NCI-H1092 treated with DMSO at 0.1 percent for 48 hours (cell line): Measurements from ENCODE around the gene CYP27C1.
"Not testable (repeated sequence)": the region's sequence is repeated elsewhere in the genome, so short reads cannot be mapped to it uniquely, and the experiment has no call there.

Experiments
- DNase-seq: peaks from one replicate; lab custom pipeline; 2025; lab: John Stamatoyannopoulos, UW

The CYP27C1 gene

GRCh38 chr2:127224135-127224534, 4.0 kb upstream of the CYP27C1 start:
- not testable (repeated sequence) for DNase-seq

- no peak for DNase-seq
These were observed 849 bp upstream of the CYP27C1 start for GRCh38 chr2:127220768-127221527.

GRCh38 chr2:127219171-127220070, 678 bp downstream of the CYP27C1 start:
- no peak for DNase-seq

GRCh38 chr2:127218812-127219170, 1.3 kb downstream of the CYP27C1 start:
- no peak for DNase-seq

GRCh38 chr2:127217470-127218325, 2.4 kb downstream of the CYP27C1 start:
- no peak for DNase-seq

GRCh38 chr2:127216593-127216992, 3.5 kb downstream of the CYP27C1 start:
- no peak for DNase-seq

- DNase-seq = no peak
These were observed 4.0 kb downstream of the CYP27C1 start for GRCh38 chr2:127216095-127216494.

GRCh38 chr2:127214201-127214600, 5.9 kb downstream of the CYP27C1 start:
- DNase-seq = not testable (repeated sequence)

- DNase-seq = peak; percentile 57
These were observed 11.8 kb downstream of the CYP27C1 start for GRCh38 chr2:127208313-127208712.

GRCh38 chr2:127205218-127206125, 14.6 kb downstream of the CYP27C1 start:
- no peak for DNase-seq

- no peak for DNase-seq
These were observed 18.6 kb downstream of the CYP27C1 start for GRCh38 chr2:127201452-127201851.

- no peak for DNase-seq
These were observed 19.1 kb downstream of the CYP27C1 start for GRCh38 chr2:127200962-127201361.

GRCh38 chr2:127199223-127199622, 20.9 kb downstream of the CYP27C1 start:
- DNase-seq = no peak

GRCh38 chr2:127197475-127198385, 22.4 kb downstream of the CYP27C1 start:
- peak; percentile 47 for DNase-seq

GRCh38 chr2:127196998-127197397, 23.1 kb downstream of the CYP27C1 start:
- DNase-seq = no peak

GRCh38 chr2:127196549-127196948, 23.6 kb downstream of the CYP27C1 start:
- no peak for DNase-seq

GRCh38 chr2:127195140-127196074, 24.7 kb downstream of the CYP27C1 start:
- no peak for DNase-seq

- no peak for DNase-seq
These were observed 25.7 kb downstream of the CYP27C1 start for GRCh38 chr2:127194447-127194846.

- no peak for DNase-seq
These were observed 26.2 kb downstream of the CYP27C1 start for GRCh38 chr2:127193967-127194280.
